Endothelial cell (in vitro differentiated cells): ENCODE results near the gene SREBF1. TPM values are rescaled to one million over a fixed set of nuclear protein-coding genes. Genes with fewer than 3 reads are reported as not detected.

Source experiments
- DNase-seq: peaks from one replicate; pipeline ENCODE4 v3.0.0; 2021; ENCODE audit warnings: low spot score
- H3K27ac Mint-ChIP-seq: one replicate; pipeline ENCODE4 v1.8.0; 2021; ENCODE audit warnings: mixed read lengths, inconsistent platforms; ENCODE audit not compliant: unreplicated experiment
- H3K27me3 Mint-ChIP-seq: one replicate; pipeline ENCODE4 v1.8.0; 2021; ENCODE audit warnings: mild to moderate bottlenecking, moderate library complexity, mixed read lengths, inconsistent platforms; ENCODE audit not compliant: unreplicated experiment
- H3K36me3 Mint-ChIP-seq: one replicate; pipeline ENCODE4 v1.8.0; 2021; ENCODE audit warnings: mild to moderate bottlenecking, low read depth, mixed read lengths, inconsistent platforms; ENCODE audit not compliant: unreplicated experiment
- H3K4me1 Mint-ChIP-seq: one replicate; pipeline ENCODE4 v1.8.0; 2021; ENCODE audit warnings: mild to moderate bottlenecking, mixed read lengths, inconsistent platforms; ENCODE audit not compliant: unreplicated experiment
- H3K4me3 Mint-ChIP-seq: one replicate; pipeline ENCODE4 v1.8.0; 2021; ENCODE audit warnings: mild to moderate bottlenecking, mixed read lengths, inconsistent platforms; ENCODE audit not compliant: unreplicated experiment
- H3K9me3 Mint-ChIP-seq: one replicate; pipeline ENCODE4 v1.8.0; 2021; ENCODE audit warnings: mixed read lengths, inconsistent platforms; ENCODE audit not compliant: unreplicated experiment
- total RNA-seq: library from RNA; stranded (reverse); fragmentation: NEBNext Ultra II Directional; extraction: Animal tissue kit (Norgen Biotek cat#: 25700); gene quantifications from one replicate; pipeline ENCODE4 v1.2.1, GENCODE V29; 2021; ENCODE audit not compliant: unreplicated experiment
- TF ChIP-seq, protein P1 (sequence below): fragments of 200-600 bp; sonication (generic); IDR thresholded peaks from one replicate; pipeline ENCODE4 v1.5.0; 2021; ENCODE audit warnings: antibody characterized with exemption; ENCODE audit not compliant: unreplicated experiment

SREBF1 gene
- total RNA-seq, 1 donor from 2014 or later: 146 TPM

DNA sequence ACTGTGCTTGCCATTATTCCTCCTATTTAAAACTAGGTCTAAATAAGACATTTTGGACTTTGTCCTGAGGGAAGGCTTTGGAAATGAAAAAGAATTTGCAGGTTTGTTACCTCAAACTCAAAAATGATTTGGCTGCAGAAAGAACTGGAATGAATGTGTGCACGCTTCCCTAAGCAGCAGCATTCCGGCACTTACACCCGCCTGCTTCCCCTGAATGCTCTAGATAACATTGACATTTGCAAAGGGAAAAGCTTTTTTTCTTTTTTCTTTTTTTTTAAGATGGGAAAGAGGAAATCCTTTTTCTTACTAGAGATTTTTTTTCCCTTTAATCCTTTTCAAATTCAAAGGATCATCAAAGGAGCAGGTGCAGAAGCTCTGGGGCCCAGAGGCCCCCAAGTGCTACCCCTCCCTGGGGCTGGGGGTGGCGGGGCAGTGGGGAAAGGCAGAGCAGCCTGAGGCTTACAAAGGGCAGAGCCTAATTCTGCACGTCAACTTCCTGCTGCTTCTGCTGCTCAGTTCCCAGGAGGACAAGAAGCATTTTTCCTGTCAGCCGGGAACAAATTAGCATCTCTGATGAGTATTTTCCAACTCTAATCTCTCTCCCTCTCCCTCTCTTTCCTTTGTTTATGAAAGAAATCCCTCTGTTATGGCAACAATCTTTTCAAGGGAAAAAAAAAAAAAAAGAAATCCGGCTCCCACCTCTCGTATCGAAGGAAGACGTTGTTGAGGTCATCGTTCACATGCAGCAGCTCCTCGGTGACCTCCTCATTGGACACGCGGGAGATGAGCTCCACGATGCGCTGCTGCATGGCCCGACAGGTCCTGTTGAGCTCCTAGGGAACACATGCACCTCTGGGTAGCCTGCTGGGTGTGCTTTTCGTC lies 32.1 kb upstream of the SREBF1 start:
- Mint-ChIP-seq H3K27me3 (peaks cover 1% of the 10 kb centered on the region), H3K4me3 (peak overlapping the region; percentile 83), H3K27ac (peak overlapping the region; percentile 99), H3K9me3 (no peaks in the 10 kb centered on the region), H3K4me1 (peaks cover 45% of the 10 kb centered on the region), H3K36me3 (no peaks in the 10 kb centered on the region)
- TF ChIP-seq, protein P1, sequence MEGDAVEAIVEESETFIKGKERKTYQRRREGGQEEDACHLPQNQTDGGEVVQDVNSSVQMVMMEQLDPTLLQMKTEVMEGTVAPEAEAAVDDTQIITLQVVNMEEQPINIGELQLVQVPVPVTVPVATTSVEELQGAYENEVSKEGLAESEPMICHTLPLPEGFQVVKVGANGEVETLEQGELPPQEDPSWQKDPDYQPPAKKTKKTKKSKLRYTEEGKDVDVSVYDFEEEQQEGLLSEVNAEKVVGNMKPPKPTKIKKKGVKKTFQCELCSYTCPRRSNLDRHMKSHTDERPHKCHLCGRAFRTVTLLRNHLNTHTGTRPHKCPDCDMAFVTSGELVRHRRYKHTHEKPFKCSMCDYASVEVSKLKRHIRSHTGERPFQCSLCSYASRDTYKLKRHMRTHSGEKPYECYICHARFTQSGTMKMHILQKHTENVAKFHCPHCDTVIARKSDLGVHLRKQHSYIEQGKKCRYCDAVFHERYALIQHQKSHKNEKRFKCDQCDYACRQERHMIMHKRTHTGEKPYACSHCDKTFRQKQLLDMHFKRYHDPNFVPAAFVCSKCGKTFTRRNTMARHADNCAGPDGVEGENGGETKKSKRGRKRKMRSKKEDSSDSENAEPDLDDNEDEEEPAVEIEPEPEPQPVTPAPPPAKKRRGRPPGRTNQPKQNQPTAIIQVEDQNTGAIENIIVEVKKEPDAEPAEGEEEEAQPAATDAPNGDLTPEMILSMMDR: no peak
- peak; percentile 46 for DNase-seq

DNA sequence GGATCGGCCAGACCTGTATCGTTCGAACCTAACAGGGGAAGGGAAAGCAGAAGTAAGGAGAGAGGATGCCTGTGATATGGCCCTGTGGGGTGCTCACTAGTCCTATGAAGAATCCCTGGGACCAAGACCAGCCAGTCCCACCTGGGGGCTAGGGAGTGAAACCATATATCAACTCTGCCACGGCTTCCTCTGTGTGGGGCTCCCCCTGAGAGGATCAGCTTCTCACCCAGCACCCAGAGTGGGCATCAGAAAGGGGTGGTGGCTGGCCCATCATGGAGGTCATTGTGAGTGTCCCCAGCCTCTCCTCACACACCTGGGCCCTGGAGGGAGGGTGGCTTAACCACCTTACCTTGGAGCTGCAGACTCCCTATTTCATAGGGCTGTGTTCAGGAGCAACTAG lies 30.1 kb upstream of the SREBF1 start:
- Mint-ChIP-seq H3K4me1 (peaks cover 37% of the 10 kb centered on the region), H3K36me3 (no peaks in the 10 kb centered on the region), H3K27me3 (peaks cover 1% of the 10 kb centered on the region), H3K9me3 (no peaks in the 10 kb centered on the region), H3K4me3 (no peak overlapping the region), H3K27ac (no peak overlapping the region)
- TF ChIP-seq, protein P1: no peak
- no peak for DNase-seq

DNA sequence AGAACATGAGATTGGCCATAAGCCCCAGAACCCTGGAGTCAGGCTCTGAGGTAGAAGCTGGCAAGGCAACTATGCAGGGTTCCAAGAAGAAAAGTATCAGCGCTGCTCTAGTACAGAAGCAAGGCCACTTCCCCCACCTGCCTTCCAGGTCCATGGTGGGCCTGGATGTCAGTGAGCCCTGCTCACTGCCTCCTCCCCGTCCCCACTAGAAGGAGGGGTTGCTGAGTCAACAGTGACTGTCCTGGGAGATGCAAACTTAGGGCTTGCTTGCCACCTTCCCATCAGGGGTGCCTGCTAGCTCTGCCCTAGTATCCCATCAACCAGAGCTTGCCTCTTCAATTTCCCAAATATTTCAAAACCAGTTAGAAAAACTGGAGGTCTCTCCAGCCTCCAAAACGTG lies 29.6 kb upstream of the SREBF1 start:
- Mint-ChIP-seq H3K27me3 (peaks cover 1% of the 10 kb centered on the region), H3K4me3 (no peak overlapping the region), H3K4me1 (peaks cover 33% of the 10 kb centered on the region), H3K27ac (no peak overlapping the region), H3K9me3 (no peaks in the 10 kb centered on the region), H3K36me3 (no peaks in the 10 kb centered on the region)
- DNase-seq: no peak
- TF ChIP-seq, protein P1: no peak

DNA sequence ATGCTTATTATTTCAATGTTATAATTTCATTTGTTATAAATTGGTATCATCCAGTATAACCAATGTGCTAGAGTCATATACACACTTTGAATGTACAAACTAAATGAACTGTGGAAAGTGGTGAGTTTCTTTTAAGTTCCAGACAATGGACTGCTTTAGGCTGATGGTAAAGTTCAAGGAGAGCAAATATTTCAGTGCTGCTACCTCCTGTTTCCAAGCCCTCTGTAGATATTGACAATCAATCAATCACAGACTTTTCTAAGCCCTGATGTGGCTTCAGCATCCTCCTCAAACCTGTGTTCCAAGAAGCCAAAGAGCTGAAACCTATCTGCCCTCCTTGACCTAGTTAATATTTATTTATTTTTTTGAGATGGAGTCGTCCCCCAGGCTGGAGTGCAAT lies 28.2 kb upstream of the SREBF1 start:
- H3K9me3 Mint-ChIP-seq: no peaks in the 10 kb centered on the region
- H3K4me3 Mint-ChIP-seq: no peak overlapping the region
- H3K27ac Mint-ChIP-seq: no peak overlapping the region
- DNase-seq: no peak
- TF ChIP-seq, protein P1: no peak
- H3K36me3 Mint-ChIP-seq: no peaks in the 10 kb centered on the region
- H3K4me1 Mint-ChIP-seq: peaks cover 26% of the 10 kb centered on the region
- peaks cover 4% of the 10 kb centered on the region for H3K27me3 Mint-ChIP-seq

DNA sequence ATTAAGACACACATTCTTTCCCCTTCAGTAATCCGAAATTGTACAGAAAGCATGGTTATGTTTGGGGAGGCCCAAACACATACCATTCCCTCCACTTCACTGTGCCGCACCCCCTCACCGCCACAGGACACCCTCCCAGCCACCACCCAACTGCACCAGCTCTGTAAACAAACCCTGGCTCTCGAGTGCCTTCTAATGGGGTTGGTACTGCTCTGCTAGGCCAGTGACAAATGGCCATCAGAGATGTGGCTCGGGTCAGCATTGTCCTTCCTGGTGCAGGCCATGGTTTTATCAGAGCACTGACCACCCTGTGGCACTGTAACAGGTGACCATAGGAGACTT lies 24.0 kb upstream of the SREBF1 start:
- peaks cover 4% of the 10 kb centered on the region for H3K27me3 Mint-ChIP-seq
- no peaks in the 10 kb centered on the region for H3K4me1 Mint-ChIP-seq
- H3K27ac Mint-ChIP-seq: peak overlapping the region; percentile 9
- TF ChIP-seq, protein P1: no peak
- H3K9me3 Mint-ChIP-seq: no peaks in the 10 kb centered on the region
- no peaks in the 10 kb centered on the region for H3K36me3 Mint-ChIP-seq
- H3K4me3 Mint-ChIP-seq: no peak overlapping the region
- no peak for DNase-seq
